Measurements from ENCODE around the gene EXOSC6. TPM values are rescaled to one million over a fixed set of nuclear protein-coding genes. Genes with fewer than 3 reads are reported as not detected.
"Not testable (repeated sequence)": the region's sequence is repeated elsewhere in the genome, so short reads cannot be mapped to it uniquely, and the experiment has no call there.

The EXOSC6 gene
- total RNA-seq, 1 donor from 2014 or later, result 28.4 TPM

GRCh38 chr16:70206382-70206781, 45.4 kb downstream of the EXOSC6 start:
- not testable (repeated sequence) for H3K4me3 Mint-ChIP-seq; H3K9me3 Mint-ChIP-seq; H3K27me3 Mint-ChIP-seq (ENCODE audit: low read depth); DNase-seq (ENCODE audit: low spot score in 2 of 2, unreplicated experiment in 2 of 2); H3K4me1 Mint-ChIP-seq; H3K27ac Mint-ChIP-seq
- peaks cover 18% of the 10 kb centered on the region for H3K36me3 Mint-ChIP-seq

GRCh38 chr16:70204668-70205405, 46.9 kb downstream of the EXOSC6 start:
- H3K4me3 Mint-ChIP-seq; H3K4me1 Mint-ChIP-seq; H3K9me3 Mint-ChIP-seq; H3K27me3 Mint-ChIP-seq (ENCODE audit: low read depth); H3K27ac Mint-ChIP-seq; DNase-seq (ENCODE audit: low spot score in 2 of 2, unreplicated experiment in 2 of 2): not testable (repeated sequence)
- peaks cover 14% of the 10 kb centered on the region for H3K36me3 Mint-ChIP-seq

GRCh38 chr16:70204010-70204409, 47.7 kb downstream of the EXOSC6 start:
- not testable (repeated sequence) for H3K36me3 Mint-ChIP-seq; H3K27me3 Mint-ChIP-seq (ENCODE audit: low read depth); H3K27ac Mint-ChIP-seq; H3K9me3 Mint-ChIP-seq; H3K4me3 Mint-ChIP-seq; DNase-seq (ENCODE audit: low spot score in 2 of 2, unreplicated experiment in 2 of 2); H3K4me1 Mint-ChIP-seq

GRCh38 chr16:70203508-70203907, 48.2 kb downstream of the EXOSC6 start:
- not testable (repeated sequence) for H3K27ac Mint-ChIP-seq; H3K27me3 Mint-ChIP-seq (ENCODE audit: low read depth); H3K4me1 Mint-ChIP-seq; H3K9me3 Mint-ChIP-seq; DNase-seq (ENCODE audit: low spot score in 2 of 2, unreplicated experiment in 2 of 2); H3K36me3 Mint-ChIP-seq; H3K4me3 Mint-ChIP-seq

GRCh38 chr16:70200063-70200462, 51.7 kb downstream of the EXOSC6 start:
- not testable (repeated sequence) for H3K9me3 Mint-ChIP-seq; H3K27ac Mint-ChIP-seq; DNase-seq (ENCODE audit: low spot score in 2 of 2, unreplicated experiment in 2 of 2); H3K4me3 Mint-ChIP-seq; H3K4me1 Mint-ChIP-seq; H3K27me3 Mint-ChIP-seq (ENCODE audit: low read depth); H3K36me3 Mint-ChIP-seq

GRCh38 chr16:70199170-70199569, 52.6 kb downstream of the EXOSC6 start:
- not testable (repeated sequence) for H3K27me3 Mint-ChIP-seq (ENCODE audit: low read depth); H3K9me3 Mint-ChIP-seq; DNase-seq (ENCODE audit: low spot score in 2 of 2, unreplicated experiment in 2 of 2); H3K4me3 Mint-ChIP-seq; H3K36me3 Mint-ChIP-seq; H3K27ac Mint-ChIP-seq; H3K4me1 Mint-ChIP-seq

- H3K4me3 Mint-ChIP-seq; DNase-seq (ENCODE audit: low spot score in 2 of 2, unreplicated experiment in 2 of 2); H3K27ac Mint-ChIP-seq; H3K36me3 Mint-ChIP-seq; H3K9me3 Mint-ChIP-seq; H3K27me3 Mint-ChIP-seq (ENCODE audit: low read depth); H3K4me1 Mint-ChIP-seq: not testable (repeated sequence)
Observed at GRCh38 chr16:70198666-70199065, 53.1 kb downstream of the EXOSC6 start.

- not testable (repeated sequence) for H3K9me3 Mint-ChIP-seq; H3K27me3 Mint-ChIP-seq (ENCODE audit: low read depth); DNase-seq (ENCODE audit: low spot score in 2 of 2, unreplicated experiment in 2 of 2); H3K27ac Mint-ChIP-seq; H3K4me3 Mint-ChIP-seq; H3K36me3 Mint-ChIP-seq; H3K4me1 Mint-ChIP-seq
Observed at GRCh38 chr16:70198230-70198629, 53.5 kb downstream of the EXOSC6 start.

GRCh38 chr16:70197611-70198010, 54.1 kb downstream of the EXOSC6 start:
- not testable (repeated sequence) for H3K9me3 Mint-ChIP-seq; H3K4me3 Mint-ChIP-seq; H3K27ac Mint-ChIP-seq; H3K4me1 Mint-ChIP-seq; H3K27me3 Mint-ChIP-seq (ENCODE audit: low read depth); DNase-seq (ENCODE audit: low spot score in 2 of 2, unreplicated experiment in 2 of 2); H3K36me3 Mint-ChIP-seq

Other genes with a start within 250 kb of the EXOSC6 start
- gene PDPR, start 137.6 kb downstream of the EXOSC6 start, total RNA-seq, result 33.3 to 35.0 TPM (median 34.4 TPM) in 3 replicates
- gene CLEC18C, start 78.2 kb downstream of the EXOSC6 start, total RNA-seq, result 0.16 TPM in 1 of 3 replicates, not detected in the others
- gene AARS1, start 37.6 kb upstream of the EXOSC6 start, total RNA-seq, result 81.5 to 90.2 TPM (median 81.8 TPM) in 3 replicates
- gene DDX19B, start 47.2 kb upstream of the EXOSC6 start, total RNA-seq, result 29.7 to 31.2 TPM (median 30.9 TPM) in 3 replicates
- gene DDX19A, start 95.0 kb upstream of the EXOSC6 start, total RNA-seq, result 50.5 to 54.9 TPM (median 51.5 TPM) in 3 replicates
- 46.5 to 53.0 TPM (median 47.4 TPM) in 3 replicates for gene ST3GAL2, start 187.2 kb upstream of the EXOSC6 start, total RNA-seq
- 26.0 to 29.4 TPM (median 27.7 TPM) in 3 replicates for gene FCSK, start 202.7 kb upstream of the EXOSC6 start, total RNA-seq

All from mesothelial cell of epicardium (in vitro differentiated cells).